ENCODE measurements around the gene PEF1.

Gene PEF1

DNA sequence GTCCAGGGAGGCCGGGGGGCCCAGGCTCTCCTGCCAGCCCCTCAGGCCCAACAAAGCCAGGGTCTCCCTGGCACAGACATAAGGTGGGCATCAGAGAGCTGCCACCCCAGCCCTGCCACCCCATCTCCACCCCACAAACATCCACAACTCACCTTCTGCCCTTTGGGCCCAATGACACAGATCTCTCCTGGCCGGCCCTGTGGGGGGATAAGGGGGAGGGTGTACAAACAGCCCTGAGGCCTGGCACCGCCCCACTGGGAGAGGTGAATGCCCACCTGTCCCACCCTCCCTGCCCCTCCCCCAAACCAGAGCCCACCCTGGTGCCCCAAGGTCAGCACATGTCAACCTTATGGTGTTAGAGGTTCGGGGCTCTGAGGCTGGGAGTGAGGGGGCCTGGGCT, 46.8 kb upstream of the PEF1 start:
- no peak overlapping the region for H3K27ac ChIP-seq (ENCODE audit: low read depth, low read length)
- no peak overlapping the region for H2AFZ ChIP-seq (ENCODE audit: low read depth, low read length, severe bottlenecking)
- no peak overlapping the region for H3K4me3 ChIP-seq (ENCODE audit: insufficient read depth, low read length, poor library complexity, severe bottlenecking)
- H3K9me2 ChIP-seq (replicated peaks; ENCODE audit: insufficient read depth, low read length) = no peaks in the 10 kb centered on the region
- TF ChIP-seq, protein P1, sequence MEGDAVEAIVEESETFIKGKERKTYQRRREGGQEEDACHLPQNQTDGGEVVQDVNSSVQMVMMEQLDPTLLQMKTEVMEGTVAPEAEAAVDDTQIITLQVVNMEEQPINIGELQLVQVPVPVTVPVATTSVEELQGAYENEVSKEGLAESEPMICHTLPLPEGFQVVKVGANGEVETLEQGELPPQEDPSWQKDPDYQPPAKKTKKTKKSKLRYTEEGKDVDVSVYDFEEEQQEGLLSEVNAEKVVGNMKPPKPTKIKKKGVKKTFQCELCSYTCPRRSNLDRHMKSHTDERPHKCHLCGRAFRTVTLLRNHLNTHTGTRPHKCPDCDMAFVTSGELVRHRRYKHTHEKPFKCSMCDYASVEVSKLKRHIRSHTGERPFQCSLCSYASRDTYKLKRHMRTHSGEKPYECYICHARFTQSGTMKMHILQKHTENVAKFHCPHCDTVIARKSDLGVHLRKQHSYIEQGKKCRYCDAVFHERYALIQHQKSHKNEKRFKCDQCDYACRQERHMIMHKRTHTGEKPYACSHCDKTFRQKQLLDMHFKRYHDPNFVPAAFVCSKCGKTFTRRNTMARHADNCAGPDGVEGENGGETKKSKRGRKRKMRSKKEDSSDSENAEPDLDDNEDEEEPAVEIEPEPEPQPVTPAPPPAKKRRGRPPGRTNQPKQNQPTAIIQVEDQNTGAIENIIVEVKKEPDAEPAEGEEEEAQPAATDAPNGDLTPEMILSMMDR (IDR thresholded peaks at IDR 0.05; ENCODE audit: insufficient read depth, low read length, poor library complexity, severe bottlenecking) = no peak
- TF ChIP-seq EZH2phosphoT487 (conservative IDR thresholded peaks at IDR 0.05; ENCODE audit: low read length) = no peak
- no peaks in the 10 kb centered on the region for H3K79me2 ChIP-seq (ENCODE audit: insufficient read depth, low read length)
- no peak overlapping the region for H3K4me2 ChIP-seq (ENCODE audit: low read depth, low read length, poor library complexity, severe bottlenecking)
- H3K9ac ChIP-seq (ENCODE audit: low read length) = no peak overlapping the region
- H3K27me3 ChIP-seq (ENCODE audit: low read length) = no peaks in the 10 kb centered on the region
- H3F3A ChIP-seq (ENCODE audit: insufficient read depth) = no peaks in the 10 kb centered on the region
- no peaks in the 10 kb centered on the region for H3K36me3 ChIP-seq (ENCODE audit: low read length)
- no peaks in the 10 kb centered on the region for H4K20me1 ChIP-seq (ENCODE audit: low read depth, low read length)
- H3K9me3 ChIP-seq (ENCODE audit: insufficient read depth, low read length) = no peaks in the 10 kb centered on the region

DNA sequence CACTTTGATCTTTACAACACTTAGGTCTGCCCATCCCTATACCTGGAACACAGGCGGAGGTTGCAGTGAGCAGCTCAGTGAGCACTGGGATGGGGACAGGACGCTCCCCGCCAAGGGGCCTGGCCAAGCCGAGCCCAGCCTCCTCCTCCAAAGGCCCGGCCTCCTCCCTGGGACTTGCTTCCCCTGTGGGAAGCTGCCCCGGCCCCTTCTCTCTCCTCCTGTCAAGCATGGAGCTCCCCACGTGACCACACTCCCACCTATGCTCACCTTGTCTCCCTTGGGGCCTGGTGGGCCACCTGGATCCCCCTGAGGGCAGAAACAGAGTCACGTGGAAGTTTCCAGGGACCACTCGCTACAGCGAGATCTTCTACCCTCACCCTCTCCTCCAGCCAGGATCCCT, 46.2 kb upstream of the PEF1 start:
- no peak for TF ChIP-seq EZH2phosphoT487 (conservative IDR thresholded peaks at IDR 0.05; ENCODE audit: low read length)
- TF ChIP-seq, protein P1 (IDR thresholded peaks at IDR 0.05; ENCODE audit: insufficient read depth, low read length, poor library complexity, severe bottlenecking) = no peak
- no peaks in the 10 kb centered on the region for H3K79me2 ChIP-seq (ENCODE audit: insufficient read depth, low read length)
- H4K20me1 ChIP-seq (ENCODE audit: low read depth, low read length) = no peaks in the 10 kb centered on the region
- H3K9me3 ChIP-seq (ENCODE audit: insufficient read depth, low read length) = no peaks in the 10 kb centered on the region
- H3K4me3 ChIP-seq (ENCODE audit: insufficient read depth, low read length, poor library complexity, severe bottlenecking) = no peak overlapping the region
- no peak overlapping the region for H3K27ac ChIP-seq (ENCODE audit: low read depth, low read length)
- H3K36me3 ChIP-seq (ENCODE audit: low read length) = no peaks in the 10 kb centered on the region
- H3K4me2 ChIP-seq (ENCODE audit: low read depth, low read length, poor library complexity, severe bottlenecking) = no peak overlapping the region
- no peaks in the 10 kb centered on the region for H3K9me2 ChIP-seq (replicated peaks; ENCODE audit: insufficient read depth, low read length)
- H2AFZ ChIP-seq (ENCODE audit: low read depth, low read length, severe bottlenecking) = no peak overlapping the region
- no peak overlapping the region for H3K9ac ChIP-seq (ENCODE audit: low read length)
- H3K27me3 ChIP-seq (ENCODE audit: low read length) = no peaks in the 10 kb centered on the region
- H3F3A ChIP-seq (ENCODE audit: insufficient read depth) = no peaks in the 10 kb centered on the region

DNA sequence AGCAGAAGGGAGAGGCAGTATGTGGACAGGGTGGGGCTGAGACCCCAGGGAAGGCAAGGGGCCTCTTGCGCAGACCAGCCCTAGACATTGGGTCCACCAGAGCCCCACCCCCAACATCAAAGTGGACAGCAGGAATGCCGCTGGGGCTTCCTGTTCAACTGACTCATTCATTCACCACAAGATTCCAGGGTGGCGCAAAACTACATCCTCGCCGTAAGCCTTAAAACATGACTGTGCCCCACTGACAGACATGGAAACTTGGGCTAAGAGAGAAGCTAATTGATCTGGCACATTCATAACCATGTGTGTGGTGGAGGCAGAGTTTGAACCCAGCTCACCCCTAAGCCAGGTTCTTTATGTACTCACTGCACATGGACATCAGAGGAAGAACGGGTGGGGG, 45.2 kb upstream of the PEF1 start:
- Histone ChIP-seq H3K79me2 (ENCODE audit: insufficient read depth, low read length) (no peaks in the 10 kb centered on the region), H3K27me3 (ENCODE audit: low read length) (no peaks in the 10 kb centered on the region), H3K36me3 (ENCODE audit: low read length) (no peaks in the 10 kb centered on the region), H3F3A (ENCODE audit: insufficient read depth) (no peaks in the 10 kb centered on the region), H3K4me3 (ENCODE audit: insufficient read depth, low read length, poor library complexity, severe bottlenecking) (no peak overlapping the region), H3K9me2 (replicated peaks; ENCODE audit: insufficient read depth, low read length) (no peaks in the 10 kb centered on the region), H3K9ac (ENCODE audit: low read length) (no peak overlapping the region), H2AFZ (ENCODE audit: low read depth, low read length, severe bottlenecking) (no peak overlapping the region), H3K27ac (ENCODE audit: low read depth, low read length) (no peak overlapping the region), H3K4me2 (ENCODE audit: low read depth, low read length, poor library complexity, severe bottlenecking) (no peak overlapping the region), H4K20me1 (ENCODE audit: low read depth, low read length) (no peaks in the 10 kb centered on the region), H3K9me3 (ENCODE audit: insufficient read depth, low read length) (no peaks in the 10 kb centered on the region)
- TF ChIP-seq, protein P1 (IDR thresholded peaks at IDR 0.05; ENCODE audit: insufficient read depth, low read length, poor library complexity, severe bottlenecking) = no peak
- TF ChIP-seq EZH2phosphoT487 (conservative IDR thresholded peaks at IDR 0.05; ENCODE audit: low read length) = no peak
